Colon (tissue), 2 donors: ENCODE data around the gene RNF213.

Source experiments
- FAIRE-seq: peaks from 2 replicates; lab custom pipeline; 2012; peaks lifted over from hg19 to GRCh38; lab: Jason Lieb, UNC
- donor health status: control.
- donor health status: control.

The RNF213 gene

GRCh38 chr17:80372922-80373570 lies 112.4 kb downstream of the RNF213 start:
- no peak for FAIRE-seq

GRCh38 chr17:80374039-80374731 lies 113.5 kb downstream of the RNF213 start:
- FAIRE-seq, result no peak

GRCh38 chr17:80374732-80375585 lies 114.3 kb downstream of the RNF213 start:
- no peak for FAIRE-seq

GRCh38 chr17:80376531-80376930 lies 115.9 kb downstream of the RNF213 start:
- FAIRE-seq, result no peak

- no peak for FAIRE-seq
Observed at GRCh38 chr17:80377798-80378197, 117.1 kb downstream of the RNF213 start.

GRCh38 chr17:80379348-80379747 lies 118.7 kb downstream of the RNF213 start:
- FAIRE-seq, result no peak

GRCh38 chr17:80380068-80380467 lies 119.4 kb downstream of the RNF213 start:
- no peak for FAIRE-seq

- FAIRE-seq, result no peak
Observed at GRCh38 chr17:80380555-80381002, 119.9 kb downstream of the RNF213 start.

- no peak for FAIRE-seq
Observed at GRCh38 chr17:80381416-80381923, 120.8 kb downstream of the RNF213 start.

- FAIRE-seq, result no peak
Observed at GRCh38 chr17:80382446-80382845, 121.8 kb downstream of the RNF213 start.

- no peak for FAIRE-seq
Observed at GRCh38 chr17:80382956-80383355, 122.3 kb downstream of the RNF213 start.

- FAIRE-seq, result no peak
Observed at GRCh38 chr17:80384078-80384960, 123.7 kb downstream of the RNF213 start.

- FAIRE-seq, result no peak
Observed at GRCh38 chr17:80385046-80385445, 124.4 kb downstream of the RNF213 start.

- no peak for FAIRE-seq
Observed at GRCh38 chr17:80386341-80386740, 125.7 kb downstream of the RNF213 start.

GRCh38 chr17:80387071-80387470 lies 126.4 kb downstream of the RNF213 start:
- no peak for FAIRE-seq

- no peak for FAIRE-seq
Observed at GRCh38 chr17:80388175-80388574, 127.5 kb downstream of the RNF213 start.

GRCh38 chr17:80388601-80389000 lies 127.9 kb downstream of the RNF213 start:
- FAIRE-seq, result no peak

GRCh38 chr17:80389011-80389995 lies 128.7 kb downstream of the RNF213 start:
- no peak for FAIRE-seq

GRCh38 chr17:80393241-80393890 lies 132.7 kb downstream of the RNF213 start:
- no peak for FAIRE-seq

- no peak for FAIRE-seq
Observed at GRCh38 chr17:80393961-80394360, 133.3 kb downstream of the RNF213 start.
